Measurements from ENCODE around the gene TMEM150C.
"Not testable (repeated sequence)": the region's sequence is repeated elsewhere in the genome, so short reads cannot be mapped to it uniquely, and the experiment has no call there.

Gene TMEM150C

DNA sequence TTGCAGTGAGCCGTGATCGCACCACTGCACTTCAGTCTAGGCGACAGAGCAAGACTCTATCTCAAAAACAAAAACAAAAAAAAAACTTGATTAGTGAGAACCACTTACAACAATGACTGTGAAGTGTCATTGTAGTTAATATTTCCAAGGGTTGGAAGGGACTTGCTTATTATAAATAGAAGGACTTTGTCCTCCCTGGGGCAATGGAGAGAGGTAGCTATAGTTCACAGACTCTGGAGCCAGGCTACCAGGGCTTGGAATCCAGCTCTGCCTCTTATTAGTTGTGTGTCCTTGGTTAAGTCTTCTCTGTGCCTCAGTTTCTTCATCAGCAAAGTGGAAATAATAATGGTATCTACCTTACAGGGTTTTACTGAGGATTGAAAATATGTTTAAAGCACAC, 51.6 kb downstream of the TMEM150C start:
- ATAC-seq, result no peak

DNA sequence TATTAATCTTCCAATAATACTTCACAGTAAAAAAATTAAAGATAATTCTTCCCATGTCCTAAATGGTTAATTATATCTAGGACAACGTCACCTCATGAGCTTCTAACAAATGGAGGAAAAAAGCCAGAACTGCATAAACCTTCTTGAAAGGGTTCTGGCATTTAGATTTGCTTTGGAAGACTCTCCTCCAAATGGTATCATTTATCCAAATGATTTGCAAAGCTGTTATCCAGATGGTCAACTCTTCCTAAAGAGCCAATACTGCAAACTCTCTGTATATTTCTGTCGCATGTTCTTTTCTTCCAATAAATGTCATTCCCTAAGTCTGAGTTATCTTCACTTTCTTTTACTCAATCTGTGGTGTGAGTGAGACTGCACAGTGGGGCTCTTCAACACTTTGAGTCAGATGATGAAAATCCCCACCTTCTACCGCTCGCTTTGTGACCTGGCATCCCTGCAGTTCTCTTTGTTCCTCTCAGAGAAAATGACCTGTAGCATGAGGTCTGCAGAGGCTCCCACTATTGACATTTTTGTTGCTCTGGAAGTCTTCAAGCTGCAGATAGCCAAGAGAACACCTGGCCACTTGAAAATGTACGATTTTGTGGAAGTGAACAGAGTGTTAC, 52.9 kb downstream of the TMEM150C start:
- ATAC-seq, result no peak

DNA sequence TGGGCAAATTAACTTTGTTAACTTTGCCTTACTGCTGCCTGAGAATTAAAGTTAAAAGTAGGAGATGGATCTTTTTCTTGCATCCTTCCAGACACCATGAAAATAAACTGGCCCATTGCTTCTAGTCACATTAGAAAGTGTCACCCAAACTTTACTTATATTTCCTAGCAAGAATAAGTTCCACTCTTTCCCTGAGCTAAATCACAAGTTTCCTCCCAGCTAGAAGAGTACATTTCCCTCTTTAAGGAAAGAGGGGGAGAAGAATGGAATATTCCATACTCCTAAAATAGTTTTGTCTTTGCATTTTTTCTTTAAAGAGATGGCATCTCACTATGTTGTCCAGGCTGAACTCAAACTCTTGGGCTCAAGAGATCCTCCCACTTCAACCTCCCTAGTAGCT, 53.8 kb downstream of the TMEM150C start:
- no peak for ATAC-seq

DNA sequence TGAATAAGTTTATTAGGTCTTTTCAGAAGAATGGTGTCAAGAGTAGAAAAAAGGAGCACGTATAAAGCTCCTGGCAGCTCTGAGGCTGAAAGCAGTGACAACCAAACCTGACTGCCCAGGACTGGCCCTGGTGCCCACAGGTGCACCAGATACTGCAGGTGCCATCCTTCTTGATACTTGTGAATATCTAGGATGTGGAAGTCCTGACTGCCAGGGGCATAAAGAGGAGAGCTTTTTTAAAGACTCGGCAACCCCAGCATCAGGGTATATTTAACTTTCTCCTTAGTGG, 60.7 kb downstream of the TMEM150C start:
- ATAC-seq, result no peak

DNA sequence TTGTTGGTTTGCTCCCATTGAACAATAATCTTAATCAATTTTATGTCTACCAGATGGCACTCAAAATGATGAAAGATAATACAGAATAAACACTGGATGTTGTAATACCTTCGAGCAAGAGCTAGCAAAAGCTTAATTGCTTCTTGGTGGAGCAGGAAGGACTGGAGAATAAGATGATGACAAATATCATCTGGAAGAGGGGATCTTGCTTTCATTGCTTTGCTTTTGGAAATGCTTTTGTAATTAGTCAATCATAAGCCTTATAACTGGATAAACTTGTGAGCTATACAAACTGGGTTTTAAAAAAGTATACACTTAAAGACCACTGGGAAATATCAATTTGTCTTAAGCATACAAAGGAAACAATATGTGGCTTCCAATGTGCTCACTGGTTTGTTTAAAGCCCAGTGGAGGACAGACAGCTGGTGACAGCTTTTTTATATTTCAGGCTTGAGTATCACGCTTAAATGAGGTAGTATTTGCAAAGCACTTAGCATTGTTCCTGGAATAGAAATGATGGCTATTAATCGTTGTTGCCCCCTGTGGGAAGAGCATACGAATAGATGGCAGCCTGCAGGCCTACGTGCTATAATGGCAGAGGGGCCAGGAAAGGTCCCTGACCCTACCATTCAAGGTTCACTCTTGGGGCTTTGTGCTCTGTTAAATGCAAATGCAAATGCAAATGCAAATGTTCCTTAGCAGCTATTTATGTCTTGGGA, 61.2 kb downstream of the TMEM150C start:
- ATAC-seq, result no peak

DNA sequence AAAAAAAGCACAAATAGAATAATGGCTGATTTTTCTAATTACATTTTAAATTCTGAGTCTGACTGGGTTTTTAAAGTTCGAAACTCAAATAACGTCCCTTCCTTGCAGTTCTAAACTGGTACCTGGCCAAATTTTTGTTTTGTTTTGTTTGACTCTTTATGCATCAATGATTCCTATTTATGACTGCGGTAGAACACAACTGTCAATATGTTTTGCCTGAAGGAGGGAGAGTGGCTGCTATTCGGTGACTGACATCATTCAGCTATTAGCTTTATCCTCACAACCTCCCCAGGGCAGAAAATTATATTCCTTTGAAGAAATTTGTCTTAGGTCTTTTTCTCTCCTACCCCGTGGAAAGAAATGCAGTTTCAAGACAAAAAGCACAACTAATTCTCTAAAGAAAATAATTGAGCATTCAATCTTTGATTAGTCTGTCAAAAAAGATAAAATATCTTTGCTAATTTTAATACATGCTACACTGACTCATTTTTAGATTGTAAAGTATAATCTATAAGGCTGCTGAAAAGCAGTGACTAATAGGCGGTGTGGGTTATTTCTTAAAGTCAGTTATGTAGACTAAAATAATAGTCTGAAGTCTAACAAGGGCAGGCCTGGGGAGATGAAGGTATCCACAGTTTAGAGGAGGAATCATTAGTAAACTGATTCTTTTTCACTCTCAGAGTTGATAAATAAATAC, 61.9 kb downstream of the TMEM150C start:
- ATAC-seq, result no peak

DNA sequence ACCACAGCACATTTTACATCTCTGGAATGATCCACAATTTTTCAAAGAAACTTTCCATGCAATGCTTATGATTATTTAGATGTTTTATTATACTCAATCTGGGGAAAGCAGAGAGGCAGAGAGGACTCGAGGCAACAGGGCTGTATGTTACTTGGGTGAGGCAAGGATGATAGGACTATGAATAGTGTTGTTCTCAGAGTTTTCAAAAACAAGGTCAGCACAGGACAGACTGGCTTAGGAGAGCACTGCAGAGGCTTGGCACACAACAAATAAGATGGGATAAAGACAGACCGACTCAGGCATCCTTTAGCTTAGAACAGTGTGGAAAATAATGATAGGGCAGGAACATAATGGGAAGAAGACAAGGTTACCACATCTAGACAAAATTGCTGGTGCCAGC, 65.4 kb downstream of the TMEM150C start:
- ATAC-seq, result no peak

DNA sequence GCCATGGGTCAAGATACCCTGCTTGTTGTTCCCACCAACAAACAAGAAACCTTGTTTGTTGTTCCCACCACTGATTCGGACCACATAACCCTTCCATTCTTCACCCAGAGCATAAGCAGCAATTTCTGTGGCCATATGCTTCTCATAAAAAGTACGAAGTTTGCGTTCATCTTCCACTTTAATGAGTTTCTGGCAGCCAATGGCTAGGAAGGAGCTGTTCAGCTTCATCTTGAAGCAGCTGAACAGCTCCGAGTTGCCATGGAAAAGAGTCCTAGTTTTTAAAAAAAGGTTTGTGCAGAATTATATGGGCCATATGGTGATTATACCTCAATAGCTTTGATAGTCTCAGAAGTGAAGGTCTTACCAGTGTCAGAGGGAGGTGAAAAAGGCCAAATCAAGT, 66.1 kb downstream of the TMEM150C start:
- no peak for ATAC-seq

DNA sequence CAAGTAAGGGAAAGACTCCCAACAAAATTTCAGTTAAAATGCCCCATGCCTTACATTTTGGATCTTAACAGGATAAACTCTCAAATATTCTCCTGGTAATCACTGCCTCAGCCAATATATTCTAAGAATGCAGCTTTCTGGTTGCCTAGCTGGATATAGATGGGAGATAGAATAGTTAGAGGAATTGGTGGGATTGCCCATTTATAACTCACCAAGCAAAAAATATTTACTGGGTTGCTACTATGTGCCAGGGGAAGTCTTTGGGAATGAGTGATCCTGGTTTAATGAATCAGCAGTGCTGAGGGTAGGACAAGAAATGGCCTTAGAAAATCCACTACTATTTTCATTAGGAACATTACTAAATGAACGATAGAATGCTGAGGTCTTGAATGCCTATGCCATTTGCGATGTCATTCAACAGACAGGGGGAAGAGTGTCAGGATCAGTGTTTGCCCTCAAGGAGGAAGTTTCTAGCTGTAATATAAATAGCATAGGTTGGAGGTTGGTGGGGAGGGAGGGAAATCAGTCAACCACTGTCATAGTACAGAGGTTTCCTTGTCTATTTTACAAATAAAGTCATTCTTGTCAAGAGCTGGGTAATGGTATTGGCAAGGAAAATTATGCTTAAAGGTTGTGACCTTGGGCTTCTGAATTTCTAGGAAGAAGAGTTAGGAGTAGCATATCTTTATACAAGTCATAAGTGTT, 67.9 kb downstream of the TMEM150C start:
- ATAC-seq, result no peak

DNA sequence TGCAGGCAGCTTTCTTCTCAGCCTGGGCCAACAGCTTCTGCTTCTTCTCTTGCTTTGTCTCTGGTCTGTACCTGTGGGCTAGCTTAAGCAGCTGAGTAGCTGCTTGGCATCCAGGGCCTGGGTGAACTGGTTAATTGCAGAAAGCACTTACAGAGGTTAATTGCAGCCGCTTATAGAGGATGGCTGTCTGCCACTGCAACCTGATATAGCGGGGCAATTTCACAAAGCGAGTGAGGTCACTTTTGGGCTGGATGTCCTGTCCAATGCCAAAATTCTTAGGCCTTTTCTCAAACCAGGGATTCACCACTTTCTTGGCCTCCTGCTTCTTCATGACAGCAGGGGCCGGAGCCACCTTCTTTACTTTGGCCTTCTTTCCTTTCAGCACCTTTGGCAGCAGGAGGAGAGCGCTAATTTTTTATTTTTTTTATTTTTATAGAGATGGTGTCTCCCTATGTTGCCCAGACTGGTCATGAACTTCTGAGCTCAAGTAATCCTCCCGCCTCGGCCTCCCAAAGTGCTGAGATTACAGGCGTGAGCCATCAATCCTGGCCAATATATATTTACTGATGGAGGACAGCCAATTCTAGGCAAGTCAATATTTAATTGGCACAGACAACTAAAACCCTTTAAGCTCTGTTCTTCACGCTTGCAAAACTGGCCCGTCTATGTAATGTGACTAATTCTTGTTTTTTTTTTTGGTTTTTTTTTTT, 70.4 kb downstream of the TMEM150C start:
- ATAC-seq, result no peak

DNA sequence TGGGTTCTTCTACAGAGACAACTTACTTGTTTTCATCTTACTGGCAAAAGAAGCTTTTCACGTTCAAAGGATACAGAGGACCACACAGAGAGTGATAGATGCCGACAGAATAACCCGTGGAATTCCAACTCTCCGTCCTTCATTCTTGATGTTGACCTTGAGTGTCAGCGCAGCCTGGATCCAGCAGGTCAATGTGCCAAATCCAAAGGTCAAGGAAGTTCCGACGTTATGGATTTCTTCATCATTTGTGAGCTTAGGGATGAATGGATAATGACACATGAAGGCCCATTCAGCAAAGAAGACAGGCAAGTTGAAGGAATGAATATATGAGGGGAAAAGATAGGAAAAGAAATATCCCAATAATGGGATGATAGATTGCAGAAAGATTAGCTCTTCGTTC, 71.8 kb downstream of the TMEM150C start:
- no peak for ATAC-seq

DNA sequence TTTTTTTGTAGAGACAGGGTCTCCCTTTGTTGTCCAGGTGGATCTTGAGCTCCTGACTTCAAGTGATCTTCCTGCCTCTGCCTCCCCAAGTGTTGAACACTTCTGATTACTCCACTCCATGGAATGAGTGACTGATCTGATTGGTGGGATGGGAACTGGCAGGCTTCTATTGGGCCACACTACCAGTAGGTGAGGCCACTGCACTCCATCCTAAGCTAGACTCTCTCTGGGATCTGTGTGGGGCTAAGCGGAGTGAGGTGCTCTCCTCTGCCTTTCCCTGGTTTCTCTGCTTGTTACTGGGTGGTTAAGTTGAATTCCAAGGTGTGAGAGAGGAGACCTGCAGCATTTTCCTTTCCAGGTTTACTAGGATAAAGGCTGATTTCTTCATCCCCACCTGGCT, 72.7 kb downstream of the TMEM150C start:
- no peak for ATAC-seq

DNA sequence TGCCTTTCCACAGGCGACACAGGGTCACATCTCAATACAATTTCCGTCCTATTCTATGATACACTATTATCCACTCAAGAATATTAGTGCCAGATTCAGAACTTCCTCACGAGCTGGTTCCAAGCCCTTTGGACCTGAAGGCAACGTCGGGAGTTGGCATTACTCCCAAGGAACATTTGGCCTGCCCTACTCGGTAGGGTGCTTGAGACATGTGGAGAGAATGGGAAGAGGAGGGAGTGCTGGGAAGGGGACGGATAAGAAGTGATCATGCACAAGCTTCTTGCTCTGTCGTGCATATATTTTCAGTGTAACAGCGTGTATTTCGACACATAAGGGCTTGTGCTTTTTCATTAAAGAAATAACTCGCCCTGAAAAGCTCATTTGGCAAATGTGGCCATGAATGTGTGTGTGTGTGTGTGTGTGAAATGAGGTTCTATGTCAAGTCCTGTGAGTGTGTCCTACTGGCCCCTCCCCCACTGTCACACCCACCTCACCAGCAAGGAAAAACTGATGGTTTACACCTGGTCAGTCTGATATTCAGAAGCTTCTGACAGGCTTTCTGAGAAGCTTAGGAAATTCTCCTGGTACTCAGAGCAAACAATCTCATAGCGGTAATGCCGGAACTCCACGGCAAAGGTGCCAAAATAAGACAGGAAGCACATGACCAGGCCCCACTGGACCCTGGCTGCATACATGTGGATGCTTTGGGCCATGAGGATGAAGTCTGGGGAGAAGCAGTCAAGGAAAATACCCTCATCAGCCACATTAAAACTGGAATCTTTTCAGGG, 76.6 kb downstream of the TMEM150C start:
- no peak for ATAC-seq

DNA sequence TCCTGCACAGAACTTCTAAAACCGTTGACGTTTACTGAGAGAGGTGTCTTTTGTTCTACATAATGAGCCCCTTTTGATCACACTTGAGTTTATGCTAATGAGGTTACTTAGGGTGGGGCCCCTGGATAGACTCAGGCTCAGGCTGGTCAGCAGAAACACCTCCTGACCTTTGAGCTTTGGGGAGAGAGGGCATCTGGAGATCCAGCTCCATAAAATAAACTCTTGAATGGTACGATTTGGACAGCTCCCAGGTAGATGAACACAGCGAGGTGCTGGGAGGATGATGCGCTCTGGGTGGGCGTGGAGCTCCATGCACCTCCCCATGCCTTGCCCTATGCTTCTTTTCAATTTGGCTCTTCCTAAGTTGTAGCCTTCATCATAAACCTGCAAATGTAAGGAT, 79.4 kb downstream of the TMEM150C start:
- ATAC-seq, result no peak

DNA sequence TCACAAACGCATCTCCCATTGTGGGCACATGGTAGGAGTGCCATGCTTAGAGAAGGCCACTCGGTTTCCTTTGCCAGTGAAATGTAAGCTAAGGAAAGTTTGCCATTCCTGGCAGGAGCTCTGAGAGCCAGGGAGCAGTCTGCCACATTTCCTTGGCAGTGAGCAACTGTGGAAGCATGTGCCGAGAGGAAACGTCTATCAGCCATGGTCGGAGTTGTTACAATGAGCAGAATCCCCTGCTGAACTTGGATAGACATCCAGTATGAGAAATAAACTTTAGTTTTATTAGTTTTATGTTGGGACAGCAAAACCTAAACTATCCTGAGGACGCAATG, 80.3 kb downstream of the TMEM150C start:
- no peak for ATAC-seq

DNA sequence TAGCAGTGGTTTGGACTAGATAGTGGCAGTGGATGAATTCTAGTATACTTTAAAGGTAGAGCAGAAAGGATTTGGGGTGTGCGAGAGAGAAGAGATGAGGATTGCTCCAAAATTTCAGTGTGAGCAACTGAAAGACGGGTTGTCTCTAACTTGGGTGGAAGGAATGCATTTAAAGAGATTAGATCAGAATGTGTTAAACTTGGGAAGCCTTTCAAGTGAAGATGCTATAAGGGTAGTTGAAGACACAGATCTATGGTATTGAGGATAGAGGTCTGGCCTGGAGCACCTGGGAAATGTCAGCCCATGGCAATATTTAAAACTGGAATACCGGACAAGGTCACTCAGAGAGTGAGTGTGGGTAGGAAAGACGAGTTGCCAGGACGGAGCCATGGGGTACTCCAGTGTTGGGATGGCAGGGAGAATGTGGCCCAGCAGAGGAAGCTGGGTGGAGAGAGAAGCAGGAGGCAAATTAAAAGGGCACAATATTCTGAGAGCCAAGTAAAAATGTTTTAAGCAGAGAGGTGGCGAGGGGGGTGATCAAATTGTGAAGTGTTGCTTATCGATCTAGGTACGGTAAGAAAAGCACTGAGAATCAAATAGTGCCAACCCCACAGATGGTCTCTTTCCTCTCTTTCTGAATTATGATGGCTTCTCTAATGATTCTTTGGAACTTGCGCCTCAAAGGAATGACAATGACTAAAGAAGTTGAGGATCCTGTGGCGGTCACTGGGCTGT, 80.8 kb downstream of the TMEM150C start:
- ATAC-seq, result no peak

DNA sequence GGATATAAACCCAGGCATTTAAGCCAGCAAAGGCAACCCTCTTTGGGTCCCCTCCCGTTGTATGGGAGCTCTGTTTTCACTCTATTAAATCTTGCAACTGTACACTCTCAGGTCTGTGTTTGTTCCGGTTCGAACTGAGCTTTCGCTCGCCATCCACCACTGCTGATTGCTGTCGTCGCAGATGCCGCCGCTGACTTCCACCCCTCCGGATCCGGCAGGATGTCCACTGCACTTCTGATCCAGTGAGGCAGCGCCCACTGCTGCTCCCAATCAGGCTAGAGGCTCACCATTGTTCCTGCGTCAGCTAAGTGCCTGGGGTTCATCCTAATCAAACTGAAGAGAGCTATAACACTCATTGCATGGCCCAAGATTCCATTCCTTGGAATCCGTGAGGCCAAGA, 82.2 kb downstream of the TMEM150C start:
- ATAC-seq, result no peak

DNA sequence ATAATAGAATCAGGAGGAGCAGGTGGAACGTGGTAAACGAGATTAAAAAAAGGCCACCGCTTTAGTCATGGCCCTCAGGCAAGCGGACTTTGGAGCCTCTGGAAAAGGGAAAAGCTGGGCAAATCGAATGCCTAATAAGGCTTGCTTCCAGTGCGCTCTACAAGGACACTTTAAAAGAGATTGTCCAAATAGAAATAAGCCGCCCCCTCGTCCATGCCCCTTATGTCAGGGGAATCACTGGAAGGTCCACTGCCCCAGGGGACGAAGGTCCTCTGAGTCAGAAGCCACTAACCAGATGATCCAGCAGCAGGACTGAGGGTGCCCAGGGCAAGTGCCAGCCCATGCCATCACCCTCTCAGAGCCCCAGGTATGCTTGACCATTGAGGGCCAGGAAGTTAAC, 84.3 kb downstream of the TMEM150C start:
- ATAC-seq, result not testable (repeated sequence)

DNA sequence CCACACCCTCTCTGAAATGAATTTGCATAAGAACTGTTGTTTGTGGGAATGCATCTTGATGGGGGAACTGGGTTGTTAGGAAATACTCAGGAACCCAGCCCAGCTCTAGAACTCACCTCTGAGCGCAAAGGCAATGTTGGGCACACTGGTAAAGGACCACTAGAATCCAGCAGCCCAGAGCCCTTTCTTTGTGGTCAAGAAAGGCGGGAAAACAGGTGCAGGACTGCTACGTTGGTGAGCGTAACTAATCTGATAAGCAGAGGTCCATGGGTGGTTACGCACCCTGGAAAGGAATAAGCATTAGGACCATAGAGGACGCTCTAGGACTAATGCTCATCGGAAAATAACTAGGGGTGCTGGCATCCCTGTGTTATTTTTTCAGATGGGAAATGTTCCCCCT, 85.9 kb downstream of the TMEM150C start:
- ATAC-seq, result not testable (repeated sequence)

DNA sequence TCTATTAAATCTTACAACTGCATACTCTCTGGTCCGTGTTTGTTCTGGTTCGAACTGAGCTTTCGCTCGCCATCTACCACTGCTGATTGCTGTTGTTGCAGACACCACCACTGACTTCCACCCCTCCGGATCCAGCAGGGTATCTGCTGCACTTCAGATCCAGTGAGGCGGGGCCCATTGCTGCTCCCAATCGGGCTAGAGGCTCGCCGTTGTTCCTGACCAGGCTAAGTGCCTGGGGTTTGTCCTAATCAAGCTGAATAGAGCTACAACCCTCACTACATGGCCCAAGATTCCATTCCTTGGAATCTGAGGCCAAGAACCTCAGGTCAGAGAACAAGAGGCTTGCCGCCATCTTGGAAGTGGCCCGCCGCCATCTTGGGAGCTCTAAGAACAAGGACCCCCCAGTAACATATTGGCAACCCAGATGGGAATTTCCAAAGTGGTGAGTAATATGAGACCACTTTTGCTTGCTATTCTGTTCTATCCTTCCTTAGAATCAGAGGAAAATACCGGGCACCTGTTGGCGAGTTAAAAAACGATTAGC, 88.1 kb downstream of the TMEM150C start:
- ATAC-seq, result no peak

DNA sequence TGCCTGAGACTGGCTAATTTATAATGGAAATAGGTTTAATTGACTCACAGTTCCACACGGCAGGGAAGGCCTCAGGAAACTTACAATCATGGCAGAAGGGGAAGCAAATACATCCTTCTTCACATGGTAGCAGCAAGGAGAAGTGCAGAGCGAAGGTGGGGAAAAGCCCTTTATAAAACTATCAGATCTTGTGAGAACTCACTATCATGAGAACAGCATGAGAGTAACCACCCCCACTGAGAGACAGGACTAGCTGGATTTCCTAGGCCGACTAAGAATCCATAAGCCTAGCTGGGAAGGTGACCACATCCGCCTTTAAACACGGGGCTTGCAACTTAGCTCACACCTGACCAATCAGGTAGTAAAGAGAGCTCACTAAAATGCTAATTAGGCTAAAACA, 88.7 kb downstream of the TMEM150C start:
- ATAC-seq, result not testable (repeated sequence)

All from activated CD4-positive, CD25-positive, alpha-beta regulatory T cell treated with anti-CD3 and anti-CD28 coated beads, Interleukin-2, amount 50 U/mL, for 24 hours (primary cell).